Activated T-cell treated with anti-CD3 and anti-CD28 coated beads, Interleukin-2, amount 50 U/mL, for 1 hour (primary cell): ENCODE data around the gene CFAP97.
"Not testable (repeated sequence)": the region's sequence is repeated elsewhere in the genome, so short reads cannot be mapped to it uniquely, and the experiment has no call there.

Source experiments
- DNase-seq: peaks from one replicate; pipeline ENCODE4 v3.0.0-alpha.2; 2020

CFAP97 gene

GRCh38 chr4:185138161-185138560 is 65.6 kb downstream of the CFAP97 start:
- no peak for DNase-seq

- DNase-seq = no peak
Observed at GRCh38 chr4:185137233-185137925, 66.4 kb downstream of the CFAP97 start.

- DNase-seq = no peak
Observed at GRCh38 chr4:185134307-185134869, 69.4 kb downstream of the CFAP97 start.

GRCh38 chr4:185128272-185129119 is 75.3 kb downstream of the CFAP97 start:
- DNase-seq = peak; percentile 51

- peak; percentile 28 for DNase-seq
Observed at GRCh38 chr4:185127021-185127925, 76.5 kb downstream of the CFAP97 start.

GRCh38 chr4:185124006-185124405 is 79.8 kb downstream of the CFAP97 start:
- no peak for DNase-seq

GRCh38 chr4:185122681-185123345 is 81.0 kb downstream of the CFAP97 start:
- DNase-seq = no peak

GRCh38 chr4:185120631-185120946 is 83.2 kb downstream of the CFAP97 start:
- DNase-seq = no peak

GRCh38 chr4:185119927-185120630 is 83.7 kb downstream of the CFAP97 start:
- no peak for DNase-seq

GRCh38 chr4:185119467-185119866 is 84.3 kb downstream of the CFAP97 start:
- DNase-seq = not testable (repeated sequence)

GRCh38 chr4:185118876-185119275 is 84.9 kb downstream of the CFAP97 start:
- no peak for DNase-seq

- no peak for DNase-seq
Observed at GRCh38 chr4:185117300-185117934, 86.4 kb downstream of the CFAP97 start.

- no peak for DNase-seq
Observed at GRCh38 chr4:185115827-185116232, 88.0 kb downstream of the CFAP97 start.

- no peak for DNase-seq
Observed at GRCh38 chr4:185113340-185113739, 90.5 kb downstream of the CFAP97 start.

- DNase-seq = no peak
Observed at GRCh38 chr4:185112104-185112503, 91.7 kb downstream of the CFAP97 start.

GRCh38 chr4:185110375-185110823 is 93.4 kb downstream of the CFAP97 start:
- DNase-seq = no peak

GRCh38 chr4:185109736-185110135 is 94.1 kb downstream of the CFAP97 start:
- DNase-seq = no peak
